ENCODE data around the gene PFKL.

The PFKL gene

DNA sequence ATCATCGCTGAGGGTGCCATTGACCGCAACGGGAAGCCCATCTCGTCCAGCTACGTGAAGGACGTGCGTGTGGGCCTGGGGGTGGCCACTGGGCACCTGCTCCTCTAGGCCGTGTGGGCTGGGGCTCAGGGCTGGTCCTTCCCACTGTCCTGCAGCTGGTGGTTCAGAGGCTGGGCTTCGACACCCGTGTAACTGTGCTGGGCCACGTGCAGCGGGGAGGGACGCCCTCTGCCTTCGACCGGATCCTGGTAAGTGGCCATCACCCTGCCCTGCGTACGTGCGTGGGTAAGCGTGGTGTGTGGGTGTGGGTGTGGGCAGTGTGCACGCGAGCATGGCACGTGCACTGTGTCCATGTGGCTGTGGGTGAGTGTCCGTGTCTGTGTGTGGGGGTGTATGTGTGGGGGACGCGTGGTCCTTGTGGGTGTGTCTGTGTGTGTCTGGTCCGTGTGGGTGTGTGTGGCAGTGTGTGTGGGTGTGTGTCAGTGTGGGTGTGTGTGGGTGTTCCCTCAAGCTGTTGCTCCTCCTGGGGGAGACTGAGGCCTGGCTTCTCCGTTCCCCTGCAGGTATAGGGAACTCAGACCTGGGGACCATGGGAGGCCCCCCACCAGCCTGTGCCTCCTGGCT, 16.5 kb downstream of the PFKL start:
- CTCF ChIA-PET: interaction anchor here (0.6 to 0.7 kb wide), 2 partner anchors 14 to 15 kb away, joined by 3 read pairs; no protein-coding TSS in a partner anchor
- DNase-seq (ENCODE audit: low spot score): no peak
- POLR2A ChIA-PET (ENCODE audit: low non-redundant PET): no interaction called here
- TF ChIP-seq, protein P1, sequence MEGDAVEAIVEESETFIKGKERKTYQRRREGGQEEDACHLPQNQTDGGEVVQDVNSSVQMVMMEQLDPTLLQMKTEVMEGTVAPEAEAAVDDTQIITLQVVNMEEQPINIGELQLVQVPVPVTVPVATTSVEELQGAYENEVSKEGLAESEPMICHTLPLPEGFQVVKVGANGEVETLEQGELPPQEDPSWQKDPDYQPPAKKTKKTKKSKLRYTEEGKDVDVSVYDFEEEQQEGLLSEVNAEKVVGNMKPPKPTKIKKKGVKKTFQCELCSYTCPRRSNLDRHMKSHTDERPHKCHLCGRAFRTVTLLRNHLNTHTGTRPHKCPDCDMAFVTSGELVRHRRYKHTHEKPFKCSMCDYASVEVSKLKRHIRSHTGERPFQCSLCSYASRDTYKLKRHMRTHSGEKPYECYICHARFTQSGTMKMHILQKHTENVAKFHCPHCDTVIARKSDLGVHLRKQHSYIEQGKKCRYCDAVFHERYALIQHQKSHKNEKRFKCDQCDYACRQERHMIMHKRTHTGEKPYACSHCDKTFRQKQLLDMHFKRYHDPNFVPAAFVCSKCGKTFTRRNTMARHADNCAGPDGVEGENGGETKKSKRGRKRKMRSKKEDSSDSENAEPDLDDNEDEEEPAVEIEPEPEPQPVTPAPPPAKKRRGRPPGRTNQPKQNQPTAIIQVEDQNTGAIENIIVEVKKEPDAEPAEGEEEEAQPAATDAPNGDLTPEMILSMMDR (conservative IDR thresholded peaks at IDR 0.05; ENCODE audit: low read depth): no peak
- H3K27ac ChIP-seq: peak overlapping the region; percentile 59

DNA sequence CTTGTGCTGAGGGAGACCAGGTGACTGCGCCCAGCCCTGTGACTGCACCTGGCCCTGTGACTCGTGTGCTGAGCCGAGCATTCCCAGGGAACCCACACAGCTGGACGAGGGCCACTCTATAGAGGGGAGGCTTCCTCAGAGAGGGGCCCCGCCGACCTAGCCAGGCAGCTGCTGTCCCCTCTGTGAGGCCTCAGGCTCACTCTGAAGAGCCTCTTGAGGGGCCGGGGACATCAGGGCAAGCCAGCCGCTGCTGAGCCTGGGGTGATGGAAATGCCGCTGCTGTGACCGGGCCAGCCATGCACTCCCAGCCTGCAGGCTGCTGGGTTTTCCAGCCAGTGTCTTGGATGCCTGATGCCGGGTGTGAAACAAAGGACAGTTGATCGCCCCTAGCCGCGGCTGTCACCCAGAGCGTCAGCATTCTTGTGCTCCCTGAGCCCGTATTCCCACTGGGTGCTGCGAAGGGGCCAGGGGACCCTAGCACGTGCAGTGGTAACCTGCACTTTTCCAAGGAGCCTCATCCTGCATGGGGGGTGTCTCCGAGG, 17.5 kb downstream of the PFKL start:
- TF ChIP-seq, protein P1 (conservative IDR thresholded peaks at IDR 0.05; ENCODE audit: low read depth): no peak
- peak overlapping the region; percentile 59; the same call in 1 of the 2 replicates for H3K27ac ChIP-seq
- POLR2A ChIA-PET (ENCODE audit: low non-redundant PET): no interaction called here
- DNase-seq (ENCODE audit: low spot score): no peak
- CTCF ChIA-PET: no interaction called here

DNA sequence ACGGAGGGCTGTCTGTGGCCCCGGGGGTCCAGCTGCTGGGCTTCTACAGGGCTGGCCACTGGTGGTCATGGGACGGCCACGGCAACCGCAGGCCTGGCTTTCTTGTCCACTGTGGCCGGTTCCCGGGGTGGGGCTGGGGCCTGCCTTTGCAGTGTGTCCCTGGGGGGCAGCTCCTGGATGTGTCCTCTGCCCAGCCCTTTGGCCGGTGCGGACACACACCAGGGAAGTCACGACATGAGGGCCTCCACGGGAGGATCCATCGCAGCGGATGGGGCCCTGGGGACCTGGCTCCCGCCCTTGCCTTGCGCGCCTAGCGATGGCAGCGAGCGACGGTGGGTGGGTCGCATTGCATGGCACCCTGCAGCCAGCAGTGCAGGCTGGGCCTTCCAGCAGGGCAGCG, 18.0 kb downstream of the PFKL start:
- no peak overlapping the region for H3K27ac ChIP-seq
- DNase-seq (ENCODE audit: low spot score): no peak
- TF ChIP-seq, protein P1 (conservative IDR thresholded peaks at IDR 0.05; ENCODE audit: low read depth): no peak
- CTCF ChIA-PET: no interaction called here
- POLR2A ChIA-PET (ENCODE audit: low non-redundant PET): no interaction called here

DNA sequence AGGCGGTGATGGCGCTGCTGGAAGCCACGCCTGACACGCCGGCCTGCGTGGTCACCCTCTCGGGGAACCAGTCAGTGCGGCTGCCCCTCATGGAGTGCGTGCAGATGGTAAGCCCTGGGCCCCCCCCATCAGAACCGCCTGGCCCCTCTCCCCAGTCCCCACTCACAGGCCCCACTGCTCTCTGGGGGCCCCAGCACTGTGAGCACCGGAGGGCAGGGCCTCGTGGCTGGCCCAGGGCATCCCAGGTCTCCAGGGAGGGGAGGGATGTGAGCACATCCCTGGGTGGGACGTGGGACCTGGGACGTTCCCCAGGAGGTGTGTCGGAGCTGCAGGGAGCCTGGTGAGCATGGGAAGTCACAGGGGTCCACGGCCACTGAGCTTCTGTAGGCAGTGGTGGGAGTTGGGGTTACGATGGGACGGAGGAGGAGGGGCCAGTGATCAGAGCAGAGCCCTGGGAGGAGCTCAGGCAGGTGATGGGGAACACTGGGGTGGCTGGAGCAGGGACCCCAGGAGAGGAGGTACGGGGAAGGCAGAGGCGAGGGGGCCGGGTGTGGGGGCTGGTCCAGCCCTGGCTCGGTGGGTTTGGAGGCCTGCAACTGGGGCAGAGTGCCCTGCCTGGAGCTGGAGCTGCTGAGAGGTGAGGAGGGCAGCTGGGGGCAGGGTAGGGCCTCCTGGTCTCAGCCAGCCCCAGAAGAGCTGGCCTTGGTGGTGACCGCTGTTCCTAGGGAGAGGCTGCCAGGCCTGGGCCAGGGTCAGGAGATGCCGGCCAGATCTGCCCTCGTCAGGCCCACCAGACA, 18.8 kb downstream of the PFKL start:
- ChIA-PET CTCF (no interaction called here), POLR2A (ENCODE audit: low non-redundant PET) (no interaction called here)
- TF ChIP-seq, protein P1 (conservative IDR thresholded peaks at IDR 0.05; ENCODE audit: low read depth): no peak
- no peak for DNase-seq (ENCODE audit: low spot score)
- H3K27ac ChIP-seq: no peak overlapping the region

DNA sequence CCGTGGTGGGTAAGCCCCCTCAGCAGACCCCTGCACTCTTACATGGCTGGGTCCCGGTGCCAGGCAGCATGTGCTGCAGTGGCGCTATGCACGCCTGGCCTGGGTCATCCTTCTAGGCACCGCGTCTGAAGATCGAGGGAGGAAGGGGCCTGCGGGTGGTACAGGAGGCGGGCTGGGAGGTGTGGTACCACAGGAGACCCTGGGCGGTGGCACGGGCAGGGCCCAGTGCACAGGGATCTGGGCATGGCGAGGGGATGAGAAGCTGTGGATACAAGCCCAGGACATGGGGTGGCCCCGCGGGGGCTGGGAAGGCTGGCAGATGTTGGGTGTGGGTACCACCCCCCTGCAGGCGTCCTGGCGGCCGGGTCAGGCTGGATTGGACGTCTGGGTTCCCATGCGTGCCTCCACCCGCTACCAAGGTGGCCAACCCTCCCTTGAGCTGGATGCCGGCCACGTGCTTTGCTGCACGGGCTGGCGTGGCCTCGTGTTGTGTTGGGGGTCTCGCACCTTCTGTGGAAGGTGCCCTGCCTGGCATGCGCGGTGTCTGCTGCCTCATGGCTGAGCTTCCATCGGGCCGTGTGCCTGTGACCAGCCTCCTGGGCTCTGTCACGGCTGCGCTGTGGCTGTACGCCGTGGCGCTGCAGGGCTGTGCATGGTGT, 19.7 kb downstream of the PFKL start:
- H3K27ac ChIP-seq: no peak overlapping the region

DNA sequence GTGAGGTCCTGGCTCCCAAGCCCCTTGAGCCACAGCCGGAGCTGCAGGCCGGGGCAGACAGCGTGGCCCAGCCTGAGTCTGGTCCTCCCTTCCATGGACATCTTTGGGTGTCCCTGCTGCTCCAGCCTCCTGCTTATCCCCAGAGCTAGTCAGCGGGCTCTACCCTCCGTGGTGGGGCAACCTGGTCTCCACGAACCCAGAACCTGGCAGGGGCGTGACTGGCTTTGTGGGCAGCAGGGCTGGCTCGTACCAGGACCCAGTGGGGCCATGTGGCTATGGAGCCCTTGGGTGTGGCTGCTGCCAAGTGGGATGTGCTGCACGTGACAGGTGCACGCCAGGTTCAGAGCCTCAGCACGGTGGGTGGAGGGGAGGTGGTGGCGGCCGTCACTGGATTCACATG, 21.0 kb downstream of the PFKL start:
- TF ChIP-seq, protein P1 (conservative IDR thresholded peaks at IDR 0.05; ENCODE audit: low read depth): no peak
- DNase-seq (ENCODE audit: low spot score): no peak
- peak overlapping the region; percentile 10; the same call in 1 of the 2 replicates for H3K27ac ChIP-seq
- ChIA-PET CTCF (no interaction called here), POLR2A (ENCODE audit: low non-redundant PET) (no interaction called here)

More for the DNA sequence above, 19.7 kb downstream of the PFKL start:
- no peak for DNase-seq (ENCODE audit: low spot score)
- ChIA-PET CTCF (no interaction called here), POLR2A (ENCODE audit: low non-redundant PET) (no interaction called here)
- TF ChIP-seq, protein P1 (conservative IDR thresholded peaks at IDR 0.05; ENCODE audit: low read depth): no peak

Data from RWPE1 (cell line).